ENCODE measurements around the gene EIF5.

DNA sequence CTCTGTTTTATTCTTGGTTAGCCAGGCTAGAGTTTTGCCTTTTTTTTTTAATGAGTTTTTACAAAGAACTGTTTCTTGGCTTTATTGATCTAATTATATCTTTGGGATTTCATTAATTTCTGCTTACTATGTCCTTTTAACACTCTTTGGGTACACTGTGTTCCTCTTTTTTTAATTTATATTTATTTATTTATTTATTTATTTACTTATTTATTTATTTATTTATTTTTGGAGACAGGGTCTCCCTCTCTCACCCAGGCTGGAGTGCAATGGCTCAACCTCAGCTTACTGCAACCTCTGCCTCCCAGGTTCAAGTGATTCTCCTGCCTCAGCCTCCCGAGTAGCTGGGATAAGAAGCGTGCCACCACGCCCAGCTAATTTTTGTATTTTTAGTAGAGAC lies 36.0 kb downstream of the EIF5 start:
- no peak for TF ChIP-seq POLR2A (IDR thresholded peaks at IDR 0.05; ENCODE audit: low read length)
- TF ChIP-seq GATA1 (IDR thresholded peaks at IDR 0.05; ENCODE audit: low read depth, low read length): no peak
